ENCODE measurements around the gene G6PC3. TPM values are rescaled to one million over a fixed set of nuclear protein-coding genes. Genes with fewer than 3 reads are reported as not detected.

G6PC3 gene
- total RNA-seq, 2 experiments from 2014 or later: 21.7 to 25.6 TPM

DNA sequence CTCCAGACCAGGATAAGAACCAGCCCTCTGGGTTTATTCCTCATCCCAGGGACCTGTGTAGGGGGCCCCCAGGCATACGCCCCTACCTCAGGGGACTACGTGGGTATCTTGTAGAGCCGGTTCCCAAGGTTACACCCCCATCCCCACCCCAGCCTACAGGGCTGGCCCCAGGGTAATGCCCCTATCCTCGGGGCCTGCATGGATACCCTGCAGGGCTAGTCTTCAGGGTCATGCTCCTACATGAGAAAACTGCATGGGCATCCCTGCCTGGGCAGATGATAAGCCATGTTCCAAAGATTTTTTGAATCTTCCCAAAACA is 38.7 kb downstream of the G6PC3 start:
- ATAC-seq (no peak), DNase-seq (no peak)
- Mint-ChIP-seq H3K36me3 (no peaks in the 10 kb centered on the region), H3K27me3 (no peaks in the 10 kb centered on the region), H3K4me3 (no peak overlapping the region), H3K9me3 (ENCODE audit: low read depth) (no peaks in the 10 kb centered on the region), H3K4me1 (peaks cover 16% of the 10 kb centered on the region), H3K27ac (no peak overlapping the region)
- CTCF ChIA-PET: interaction anchor here (1.0 kb wide), 1 partner anchor 101 kb away, joined by 3 read pairs; no protein-coding TSS in a partner anchor

DNA sequence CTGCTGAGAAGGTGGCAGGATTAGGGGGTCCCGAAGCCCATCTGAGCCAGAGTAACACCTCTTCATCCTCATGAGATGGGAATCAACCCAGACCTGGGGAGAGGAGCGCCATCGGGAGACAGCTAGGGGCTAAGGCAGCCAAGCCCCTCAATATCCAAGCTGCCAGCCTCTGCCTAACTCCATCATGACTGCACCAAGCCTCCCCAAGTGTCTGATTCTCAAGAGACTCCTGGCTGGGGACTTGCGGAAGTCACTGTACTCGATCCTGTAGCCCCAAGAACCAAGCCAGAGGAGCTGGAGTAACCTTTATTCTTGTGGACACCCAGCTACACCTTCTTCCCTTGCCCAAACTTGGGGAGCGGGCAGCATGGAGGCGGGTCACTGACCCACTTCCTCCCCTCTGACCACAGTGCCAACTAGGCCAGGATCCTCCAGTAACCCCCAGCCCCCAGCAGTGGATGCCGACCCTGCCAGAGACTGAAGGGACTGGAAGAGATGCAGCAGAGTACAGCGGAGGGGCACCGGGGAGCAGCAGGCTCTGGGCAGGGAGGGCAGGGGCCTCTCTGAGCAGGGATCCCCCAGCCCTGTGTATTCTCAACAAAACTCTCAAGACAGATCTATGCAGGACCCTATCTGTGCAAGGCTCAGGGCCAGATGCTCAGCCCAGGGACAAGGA is 39.6 kb downstream of the G6PC3 start:
- no peaks in the 10 kb centered on the region for H3K36me3 Mint-ChIP-seq
- no peak overlapping the region for H3K27ac Mint-ChIP-seq
- no peak for DNase-seq
- no peaks in the 10 kb centered on the region for H3K27me3 Mint-ChIP-seq
- no peaks in the 10 kb centered on the region for H3K9me3 Mint-ChIP-seq (ENCODE audit: low read depth)
- CTCF ChIA-PET: interaction anchor here (1.0 to 2.9 kb wide), 2 partner anchors 26 to 76 kb away, joined by 3 to 11 read pairs; no protein-coding TSS in a partner anchor
- peaks cover 16% of the 10 kb centered on the region for H3K4me1 Mint-ChIP-seq
- no peak overlapping the region for H3K4me3 Mint-ChIP-seq
- ATAC-seq: no peak

DNA sequence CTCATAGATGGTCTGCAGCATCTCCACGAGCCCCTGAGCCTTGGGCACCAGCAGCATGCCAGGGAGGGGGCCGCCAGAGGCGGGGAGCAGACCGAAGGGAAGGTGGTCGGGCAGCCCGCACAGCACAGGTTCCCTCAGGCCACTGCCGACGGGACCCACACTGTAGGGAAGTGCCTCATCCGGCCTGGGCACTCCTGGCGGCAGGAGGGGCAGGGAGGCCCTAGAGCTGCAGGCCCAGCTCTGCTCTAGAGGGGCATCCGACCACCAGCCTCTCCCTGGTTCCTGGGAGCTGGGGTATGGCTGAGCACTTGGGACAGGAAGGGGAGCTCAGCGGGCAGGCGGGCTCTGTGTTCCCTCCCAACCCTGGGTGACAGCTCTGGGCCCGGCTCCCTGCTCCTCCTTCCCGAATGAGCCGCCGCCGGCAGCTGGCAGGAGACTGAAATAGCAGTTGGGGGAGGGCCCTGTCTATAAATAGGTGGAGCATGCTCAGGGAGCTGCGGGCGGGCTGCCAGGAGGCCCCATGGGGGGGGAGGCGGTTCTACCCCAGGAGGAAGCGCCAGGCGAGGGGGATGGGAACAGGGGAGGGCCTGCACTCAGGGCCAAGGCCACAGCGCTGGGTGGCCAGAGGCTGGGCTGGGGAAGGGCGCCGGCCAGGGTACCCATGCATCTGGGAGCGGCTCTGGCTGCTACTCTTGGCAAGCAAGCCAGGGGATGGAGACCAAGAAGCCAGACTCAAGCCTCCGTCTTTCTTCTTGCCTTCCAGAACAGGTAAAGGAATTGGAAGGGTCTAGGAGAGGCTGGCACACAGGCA is 40.5 kb downstream of the G6PC3 start:
- Mint-ChIP-seq H3K27ac (no peak overlapping the region), H3K4me1 (peaks cover 16% of the 10 kb centered on the region), H3K4me3 (peak overlapping the region; percentile 40), H3K27me3 (no peaks in the 10 kb centered on the region), H3K36me3 (no peaks in the 10 kb centered on the region), H3K9me3 (ENCODE audit: low read depth) (no peaks in the 10 kb centered on the region)
- CTCF ChIA-PET: interaction anchor here (1.0 to 2.9 kb wide), 3 partner anchors 12 to 75 kb away, joined by 3 to 11 read pairs (median 4); partner anchors contain the start of gene HDAC5
- ATAC-seq: peak; percentile 78
- DNase-seq: peak; percentile 78

GRCh38 chr17:44111777-44112176 is 41.2 kb downstream of the G6PC3 start:
- Mint-ChIP-seq H3K36me3 (no peaks in the 10 kb centered on the region), H3K9me3 (ENCODE audit: low read depth) (no peaks in the 10 kb centered on the region), H3K27me3 (no peaks in the 10 kb centered on the region), H3K4me3 (no peak overlapping the region), H3K4me1 (peaks cover 16% of the 10 kb centered on the region), H3K27ac (no peak overlapping the region)
- ATAC-seq (no peak), DNase-seq (no peak)
- CTCF ChIA-PET: interaction anchor here (0.9 to 2.9 kb wide), 3 partner anchors 11 to 28 kb away, joined by 3 to 11 read pairs (median 4); partner anchors contain the start of gene HDAC5

- no peaks in the 10 kb centered on the region for H3K9me3 Mint-ChIP-seq (ENCODE audit: low read depth)
- DNase-seq (no peak), ATAC-seq (no peak)
- H3K27ac Mint-ChIP-seq: no peak overlapping the region
- no peaks in the 10 kb centered on the region for H3K36me3 Mint-ChIP-seq
- no peaks in the 10 kb centered on the region for H3K27me3 Mint-ChIP-seq
- no peak overlapping the region for H3K4me3 Mint-ChIP-seq
- CTCF ChIA-PET: interaction anchor here (0.9 to 2.9 kb wide), 2 partner anchors 11 to 29 kb away, joined by 3 to 11 read pairs; partner anchors contain the start of gene HDAC5
- H3K4me1 Mint-ChIP-seq: peaks cover 16% of the 10 kb centered on the region
Measured at GRCh38 chr17:44112284-44113280, 42.0 kb downstream of the G6PC3 start.

DNA sequence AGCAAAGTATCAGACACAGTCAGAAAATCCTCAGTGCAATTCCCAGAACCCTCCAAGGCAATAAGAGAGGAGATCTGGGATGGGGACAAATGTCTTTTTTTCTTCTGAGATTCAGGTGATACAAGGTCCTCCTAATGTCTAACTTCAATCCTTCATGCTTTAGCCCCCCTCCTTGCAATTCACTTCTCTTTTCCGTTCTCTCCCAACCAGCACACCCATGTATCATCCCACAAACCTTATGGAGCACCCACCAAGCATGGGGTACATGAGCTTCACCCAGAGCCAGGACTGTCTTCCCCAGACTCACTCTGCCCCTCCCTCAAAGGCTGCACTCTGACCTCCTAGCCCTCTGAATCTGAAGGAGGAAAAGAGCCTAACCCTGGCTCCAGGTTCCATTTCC is 42.8 kb downstream of the G6PC3 start:
- Mint-ChIP-seq H3K4me3 (no peak overlapping the region), H3K27ac (no peak overlapping the region), H3K27me3 (no peaks in the 10 kb centered on the region), H3K9me3 (ENCODE audit: low read depth) (no peaks in the 10 kb centered on the region), H3K4me1 (peaks cover 16% of the 10 kb centered on the region), H3K36me3 (no peaks in the 10 kb centered on the region)
- ATAC-seq (no peak), DNase-seq (no peak)
- CTCF ChIA-PET: no interaction called here

- Mint-ChIP-seq H3K27ac (no peak overlapping the region), H3K27me3 (no peaks in the 10 kb centered on the region), H3K9me3 (ENCODE audit: low read depth) (no peaks in the 10 kb centered on the region), H3K4me3 (no peak overlapping the region), H3K36me3 (no peaks in the 10 kb centered on the region), H3K4me1 (peaks cover 16% of the 10 kb centered on the region)
- CTCF ChIA-PET: interaction anchor here (1.3 to 2.4 kb wide), 4 partner anchors 8 to 232 kb away, joined by 4 to 17 read pairs (median 11); no protein-coding TSS in a partner anchor
- no peak for DNase-seq
- no peak for ATAC-seq
Measured at GRCh38 chr17:44113868-44114840, 43.6 kb downstream of the G6PC3 start.

- DNase-seq (no peak), ATAC-seq (no peak)
- Mint-ChIP-seq H3K36me3 (no peaks in the 10 kb centered on the region), H3K27ac (no peak overlapping the region), H3K27me3 (no peaks in the 10 kb centered on the region), H3K9me3 (ENCODE audit: low read depth) (no peaks in the 10 kb centered on the region), H3K4me3 (no peak overlapping the region), H3K4me1 (peaks cover 10% of the 10 kb centered on the region)
- CTCF ChIA-PET: interaction anchor here (0.7 to 2.4 kb wide), 15 partner anchors 9 to 230 kb away, joined by 3 to 17 read pairs (median 4); partner anchors contain the start of genes LSM12 and TMEM101
Measured at GRCh38 chr17:44115585-44116415, 45.3 kb downstream of the G6PC3 start.

DNA sequence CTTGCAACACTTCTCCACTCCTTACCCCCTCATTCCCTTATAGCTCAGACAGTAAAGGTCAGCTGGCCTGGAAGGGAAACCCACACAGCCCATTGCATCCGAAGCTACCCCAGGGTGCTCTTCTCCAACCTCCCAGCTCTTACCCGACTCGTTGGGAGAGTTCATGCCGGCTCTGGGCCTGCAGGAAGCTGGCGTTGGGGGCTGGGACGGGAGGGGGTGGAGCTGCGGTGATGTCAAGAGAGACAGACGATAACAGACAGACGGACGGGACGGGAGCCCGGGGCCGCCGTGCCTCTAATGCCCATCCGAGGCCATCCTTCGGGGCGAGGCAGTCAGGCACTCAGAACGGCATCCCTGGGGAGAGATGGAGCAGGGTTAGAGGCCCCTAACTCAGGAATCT is 46.8 kb downstream of the G6PC3 start:
- no peaks in the 10 kb centered on the region for H3K36me3 Mint-ChIP-seq
- peaks cover 8% of the 10 kb centered on the region for H3K4me1 Mint-ChIP-seq
- no peak overlapping the region for H3K27ac Mint-ChIP-seq
- CTCF ChIA-PET: interaction anchor here (1.2 kb wide), 1 partner anchor 33 kb away, joined by 4 read pairs; no protein-coding TSS in a partner anchor
- no peak for ATAC-seq
- H3K27me3 Mint-ChIP-seq: no peaks in the 10 kb centered on the region
- DNase-seq: no peak
- H3K9me3 Mint-ChIP-seq (ENCODE audit: low read depth): no peaks in the 10 kb centered on the region
- no peak overlapping the region for H3K4me3 Mint-ChIP-seq

- Mint-ChIP-seq H3K27ac (no peak overlapping the region), H3K36me3 (no peaks in the 10 kb centered on the region), H3K9me3 (ENCODE audit: low read depth) (no peaks in the 10 kb centered on the region), H3K4me1 (peaks cover 13% of the 10 kb centered on the region), H3K27me3 (no peaks in the 10 kb centered on the region), H3K4me3 (no peak overlapping the region)
- CTCF ChIA-PET: interaction anchor here (0.7 to 1.2 kb wide), 2 partner anchors 32 to 174 kb away, joined by 3 to 4 read pairs; no protein-coding TSS in a partner anchor
- ATAC-seq (no peak), DNase-seq (no peak)
Measured at GRCh38 chr17:44118427-44119050, 48.0 kb downstream of the G6PC3 start.

- Mint-ChIP-seq H3K27me3 (no peaks in the 10 kb centered on the region), H3K27ac (no peak overlapping the region), H3K4me3 (no peak overlapping the region), H3K4me1 (peaks cover 15% of the 10 kb centered on the region), H3K36me3 (no peaks in the 10 kb centered on the region), H3K9me3 (ENCODE audit: low read depth) (no peaks in the 10 kb centered on the region)
- ATAC-seq: no peak
- DNase-seq: no peak
- CTCF ChIA-PET: interaction anchor here (0.7 kb wide), 1 partner anchor 175 kb away, joined by 3 read pairs; no protein-coding TSS in a partner anchor
Measured at GRCh38 chr17:44119062-44119461, 48.5 kb downstream of the G6PC3 start.
